DOHH2 (cell line): ENCODE data around the gene CST1.
"Not testable (repeated sequence)": the region's sequence is repeated elsewhere in the genome, so short reads cannot be mapped to it uniquely, and the experiment has no call there.

ENCODE experiments used
- H3F3A ChIP-seq: fragments of 200-600 bp; sonication (generic), shearing (Covaris generic); 2 replicates; pipeline ENCODE4 v1.6.0; 2016; ENCODE audit warnings: antibody characterized with exemption, mild to moderate bottlenecking; ENCODE audit not compliant: control insufficient read depth, insufficient read depth
- H3K27ac ChIP-seq: fragments of 200-600 bp; sonication (generic); 2 replicates; pipeline ENCODE4 v1.5.1; 2014; ENCODE audit warnings: low read depth, mild to moderate bottlenecking, low read length, moderate library complexity
- H3K27me3 ChIP-seq: fragments of 200-600 bp; sonication (generic); 2 replicates; pipeline ENCODE4 v1.6.1; 2014; ENCODE audit warnings: mild to moderate bottlenecking, low read length, mixed read lengths; ENCODE audit not compliant: control insufficient read depth
- H3K36me3 ChIP-seq: fragments of 200-600 bp; sonication (generic); 2 replicates; pipeline ENCODE4 v1.6.1; 2014; ENCODE audit warnings: mild to moderate bottlenecking, low read length, moderate library complexity, mixed read lengths; ENCODE audit not compliant: control insufficient read depth
- H3K4me1 ChIP-seq: fragments of 200-600 bp; sonication (generic); 2 replicates; pipeline ENCODE4 v1.6.1; 2014; ENCODE audit warnings: mild to moderate bottlenecking, low read length, mixed read lengths; ENCODE audit not compliant: control insufficient read depth
- H3K4me2 ChIP-seq: fragments of 200-600 bp; sonication (generic); 2 replicates; pipeline ENCODE4 v1.6.0; 2014; ENCODE audit warnings: mild to moderate bottlenecking, low read length, moderate library complexity
- H3K4me3 ChIP-seq: fragments of 200-600 bp; sonication (generic); 2 replicates; pipeline ENCODE4 v1.5.1; 2014; ENCODE audit warnings: mild to moderate bottlenecking, low read length, mixed read lengths
- H3K79me2 ChIP-seq: fragments of 200-600 bp; sonication (generic); 2 replicates; pipeline ENCODE4 v1.6.1; 2014; ENCODE audit warnings: mild to moderate bottlenecking, low read length, mixed read lengths; ENCODE audit not compliant: control insufficient read depth
- H3K9me2 ChIP-seq: fragments of 200-600 bp; sonication (generic); replicated peaks from 2 replicates; pipeline ENCODE4 v1.6.1; 2014; ENCODE audit warnings: mild to moderate bottlenecking, low read length, mixed read lengths; ENCODE audit not compliant: control insufficient read depth
- H3K9me3 ChIP-seq: fragments of 200-600 bp; sonication (generic); 2 replicates; pipeline ENCODE4 v1.6.1; 2014; ENCODE audit warnings: antibody characterized with exemption, low read length, mixed read lengths; ENCODE audit not compliant: control insufficient read depth, insufficient read depth
- H4K20me1 ChIP-seq: fragments of 200-600 bp; sonication (generic); 2 replicates; pipeline ENCODE4 v1.6.0; 2014; ENCODE audit warnings: low read depth, mild to moderate bottlenecking, antibody characterized with exemption, low read length, moderate library complexity; ENCODE audit not compliant: control insufficient read depth, insufficient read depth
- CTCF ChIP-seq: fragments of 200-600 bp; sonication (generic); IDR thresholded peaks from one replicate; pipeline ENCODE4 v1.5.1; 2014; ENCODE audit warnings: antibody characterized with exemption, mild to moderate bottlenecking, low read depth, low read length; ENCODE audit not compliant: poor library complexity, severe bottlenecking
- EZH2phosphoT487 ChIP-seq: fragments of 200-600 bp; sonication (generic); IDR thresholded peaks from 2 replicates; pipeline ENCODE4 v1.6.1; 2017; ENCODE audit warnings: borderline replicate concordance, mild to moderate bottlenecking, antibody characterized with exemption, low read length, moderate library complexity, mixed read lengths

The CST1 gene

GRCh38 chr20:23746321-23746720 lies 4.4 kb downstream of the CST1 start:
- Histone ChIP-seq H3K4me2 (no peak overlapping the region), H3K4me1 (no peaks in the 10 kb centered on the region), H3K9me3 (no peaks in the 10 kb centered on the region), H3K9me2 (no peaks in the 10 kb centered on the region), H3K36me3 (no peaks in the 10 kb centered on the region), H3K79me2 (no peaks in the 10 kb centered on the region), H3K4me3 (no peak overlapping the region), H4K20me1 (no peaks in the 10 kb centered on the region), H3K27me3 (no peaks in the 10 kb centered on the region), H3F3A (no peaks in the 10 kb centered on the region), H3K27ac (no peak overlapping the region)
- TF ChIP-seq EZH2phosphoT487 (no peak), CTCF (no peak)

GRCh38 chr20:23745247-23745646 lies 5.5 kb downstream of the CST1 start:
- Histone ChIP-seq H3K9me2 (no peaks in the 10 kb centered on the region), H3K4me1 (no peaks in the 10 kb centered on the region), H3K4me2 (no peak overlapping the region), H3K27ac (no peak overlapping the region), H3K79me2 (no peaks in the 10 kb centered on the region), H3K4me3 (no peak overlapping the region), H3K27me3 (no peaks in the 10 kb centered on the region), H4K20me1 (no peaks in the 10 kb centered on the region), H3K36me3 (no peaks in the 10 kb centered on the region), H3F3A (no peaks in the 10 kb centered on the region), H3K9me3 (no peaks in the 10 kb centered on the region)
- TF ChIP-seq CTCF (no peak), EZH2phosphoT487 (no peak)

- H3K9me3 ChIP-seq: no peaks in the 10 kb centered on the region
- no peaks in the 10 kb centered on the region for H3K4me1 ChIP-seq
- H3K27ac ChIP-seq: no peak overlapping the region
- H3K4me2 ChIP-seq: no peak overlapping the region
- no peaks in the 10 kb centered on the region for H3K27me3 ChIP-seq
- H3K4me3 ChIP-seq: no peak overlapping the region
- H3F3A ChIP-seq: no peaks in the 10 kb centered on the region
- TF ChIP-seq CTCF (no peak), EZH2phosphoT487 (no peak)
- H3K9me2 ChIP-seq: no peaks in the 10 kb centered on the region
- H4K20me1 ChIP-seq: no peaks in the 10 kb centered on the region
- no peaks in the 10 kb centered on the region for H3K36me3 ChIP-seq
- no peaks in the 10 kb centered on the region for H3K79me2 ChIP-seq
Observed at GRCh38 chr20:23744817-23745216, 5.9 kb downstream of the CST1 start.

- not testable (repeated sequence) for H3K36me3 ChIP-seq, H3K4me2 ChIP-seq, H3K27ac ChIP-seq, H3K9me3 ChIP-seq, H3K4me1 ChIP-seq, H3K4me3 ChIP-seq, H3K79me2 ChIP-seq, H3F3A ChIP-seq, H3K9me2 ChIP-seq, H3K27me3 ChIP-seq, H4K20me1 ChIP-seq
Observed at GRCh38 chr20:23735391-23735790, 15.3 kb downstream of the CST1 start.

- H3K4me2 ChIP-seq, H3K9me3 ChIP-seq, H3K36me3 ChIP-seq, H3K79me2 ChIP-seq, H3K4me1 ChIP-seq, H4K20me1 ChIP-seq, H3K9me2 ChIP-seq, H3K27ac ChIP-seq, H3F3A ChIP-seq, H3K4me3 ChIP-seq, H3K27me3 ChIP-seq: not testable (repeated sequence)
Observed at GRCh38 chr20:23734949-23735348, 15.8 kb downstream of the CST1 start.

GRCh38 chr20:23734440-23734839 lies 16.3 kb downstream of the CST1 start:
- not testable (repeated sequence) for H3K9me2 ChIP-seq, H3K4me2 ChIP-seq, H3K27ac ChIP-seq, H3K4me3 ChIP-seq, H3K27me3 ChIP-seq, H4K20me1 ChIP-seq, H3K4me1 ChIP-seq, H3K9me3 ChIP-seq, H3K36me3 ChIP-seq, H3F3A ChIP-seq, H3K79me2 ChIP-seq
